Measurements from ENCODE around the gene SLC40A1. TPM values are rescaled to one million over a fixed set of nuclear protein-coding genes. Genes with fewer than 3 reads are reported as not detected.
A peak's percentile ranks its signal among the peaks of the same experiment; 100 is the strongest.
"Not testable (repeated sequence)": the region's sequence is repeated elsewhere in the genome, so short reads cannot be mapped to it uniquely, and the experiment has no call there.

SLC40A1 gene
- total RNA-seq, 1 donor from 2014 or later: 151 TPM

- ATAC-seq; DNase-seq (ENCODE audit: low spot score): not testable (repeated sequence)
Observed at GRCh38 chr2:189601652-189602051, 21.1 kb upstream of the SLC40A1 start.

GRCh38 chr2:189601043-189601442 is 20.5 kb upstream of the SLC40A1 start:
- ATAC-seq (no peak), DNase-seq (ENCODE audit: low spot score) (no peak)

GRCh38 chr2:189599245-189599644 is 18.7 kb upstream of the SLC40A1 start:
- ATAC-seq: no peak

GRCh38 chr2:189595417-189595816 is 14.8 kb upstream of the SLC40A1 start:
- ATAC-seq: no peak
- DNase-seq (ENCODE audit: low spot score): no peak

More at GRCh38 chr2:189599245-189599644, 18.7 kb upstream of the SLC40A1 start:
- no peak for DNase-seq (ENCODE audit: low spot score)

- DNase-seq (ENCODE audit: low spot score) (no peak), ATAC-seq (no peak)
Observed at GRCh38 chr2:189594305-189594704, 13.7 kb upstream of the SLC40A1 start.

GRCh38 chr2:189593115-189593514 is 12.5 kb upstream of the SLC40A1 start:
- ATAC-seq (no peak), DNase-seq (ENCODE audit: low spot score) (no peak)

GRCh38 chr2:189592353-189592984 is 11.9 kb upstream of the SLC40A1 start:
- DNase-seq (ENCODE audit: low spot score) (no peak), ATAC-seq (no peak)

GRCh38 chr2:189587780-189588179 is 7.2 kb upstream of the SLC40A1 start:
- no peak for ATAC-seq
- no peak for DNase-seq (ENCODE audit: low spot score)

- no peak for ATAC-seq
- no peak for DNase-seq (ENCODE audit: low spot score)
Observed at GRCh38 chr2:189585226-189585756, 4.7 kb upstream of the SLC40A1 start.

- no peak for DNase-seq (ENCODE audit: low spot score)
- no peak for ATAC-seq
Observed at GRCh38 chr2:189584686-189585085, 4.1 kb upstream of the SLC40A1 start.

- DNase-seq (ENCODE audit: low spot score): no peak
- ATAC-seq: no peak
Observed at GRCh38 chr2:189583227-189584198, 2.9 kb upstream of the SLC40A1 start.

GRCh38 chr2:189582809-189583192 is 2.2 kb upstream of the SLC40A1 start:
- ATAC-seq: no peak

GRCh38 chr2:189582140-189582808 is 1.7 kb upstream of the SLC40A1 start:
- no peak for DNase-seq (ENCODE audit: low spot score)
- ATAC-seq: no peak

More at GRCh38 chr2:189582809-189583192, 2.2 kb upstream of the SLC40A1 start:
- DNase-seq (ENCODE audit: low spot score): no peak

- DNase-seq (ENCODE audit: low spot score): peak; percentile 59
- peak; percentile 28 for ATAC-seq
Observed at GRCh38 chr2:189581354-189582139, 961 bp upstream of the SLC40A1 start.

GRCh38 chr2:189580241-189580651 is 340 bp downstream of the SLC40A1 start:
- DNase-seq (ENCODE audit: low spot score) (peak; percentile 50), ATAC-seq (peak; percentile 29)

- DNase-seq (ENCODE audit: low spot score) (no peak), ATAC-seq (no peak)
Observed at GRCh38 chr2:189579585-189580186, 900 bp downstream of the SLC40A1 start.

GRCh38 chr2:189578272-189578950 is 2.2 kb downstream of the SLC40A1 start:
- ATAC-seq (no peak), DNase-seq (ENCODE audit: low spot score) (no peak)

- ATAC-seq (no peak), DNase-seq (ENCODE audit: low spot score) (no peak)
Observed at GRCh38 chr2:189577121-189577520, 3.5 kb downstream of the SLC40A1 start.

- peak; percentile 79 for DNase-seq (ENCODE audit: low spot score)
- peak; percentile 27 for ATAC-seq
Observed at GRCh38 chr2:189576396-189576795, 4.2 kb downstream of the SLC40A1 start.
